ENCODE measurements around the gene HORMAD1. TPM values are rescaled to one million over a fixed set of nuclear protein-coding genes. Genes with fewer than 3 reads are reported as not detected.

Gene HORMAD1
- polyA plus RNA-seq, 1 of the 3 experiments (the other 2 are of a cell fraction) = not detected

GRCh38 chr1:150683914-150684313, 36.8 kb downstream of the HORMAD1 start:
- Histone ChIP-seq H3K79me2 (ENCODE audit: insufficient read depth) (no peaks in the 10 kb centered on the region), H3K9me3 (no peaks in the 10 kb centered on the region), H3K27me3 (ENCODE audit: insufficient read depth) (no peaks in the 10 kb centered on the region), H3K36me3 (replicated peaks in 1 of 2; ENCODE audit: control insufficient read depth in 1 of 2, insufficient read depth in 2 of 2, low read length in 1 of 2) (peaks cover 11 to 36% of the 10 kb centered on the region in 2 experiments), H3K4me1 (ENCODE audit: control insufficient read depth in 1 of 2, insufficient read depth in 2 of 2, low read depth in 1 of 2, low read length in 1 of 2) (no peaks in the 10 kb centered on the region), H3K4me2 (no peak overlapping the region), H3K9ac (no peak overlapping the region), H3K27ac (ENCODE audit: low read depth in 2 of 2, low read length in 1 of 2) (no peak overlapping the region), H3K4me3 (ENCODE audit: low read depth in 2 of 2, low read length in 1 of 2) (no peak overlapping the region), H3K9me2 (no peaks in the 10 kb centered on the region), H3F3A (replicated peaks; ENCODE audit: insufficient read depth) (peaks cover 5% of the 10 kb centered on the region), H4K20me1 (ENCODE audit: insufficient read depth) (no peaks in the 10 kb centered on the region), H2AFZ (ENCODE audit: low read depth) (no peak overlapping the region)
- ChIA-PET POLR2A (no interaction called here), CTCF (interaction anchor here (1.2 to 2.0 kb wide), 2 partner anchors 13 to 129 kb away, joined by 3 to 5 read pairs; partner anchors contain the start of gene GOLPH3L)
- no peak for DNase-seq
- TF ChIP-seq MXI1 (IDR thresholded peaks at IDR 0.05; ENCODE audit: low read depth, low read length) (no peak), CHD2 (IDR thresholded peaks at IDR 0.05; ENCODE audit: low read length, partially characterized antibody) (no peak), YY1 (IDR thresholded peaks at IDR 0.05; ENCODE audit: low read depth) (no peak), JUND (IDR thresholded peaks at IDR 0.05) (no peak), NRF1 (IDR thresholded peaks at IDR 0.05; ENCODE audit: low read depth, low read length) (no peak), FOXJ3 (CRISPR knock-in tag; IDR thresholded peaks at IDR 0.05) (no peak), CTCF (IDR thresholded peaks at IDR 0.05) (no peak)
- WGBS (ENCODE audit: low lambda C conversion rate) = 100% methylated on average over 1 of the region's 1 CpG

- ChIA-PET POLR2A (no interaction called here), CTCF (interaction anchor here (1.3 kb wide), 1 partner anchor 118 kb away, joined by 4 read pairs; no protein-coding TSS in a partner anchor)
- H3K36me3 ChIP-seq (replicated peaks in 1 of 2; ENCODE audit: control insufficient read depth in 1 of 2, insufficient read depth in 2 of 2, low read length in 1 of 2) = peaks cover 3 to 19% of the 10 kb centered on the region in 2 experiments
- H3K27ac ChIP-seq (ENCODE audit: low read depth in 2 of 2, low read length in 1 of 2) = no peak overlapping the region
- no peaks in the 10 kb centered on the region for H4K20me1 ChIP-seq (ENCODE audit: insufficient read depth)
- H3K4me1 ChIP-seq (ENCODE audit: control insufficient read depth in 1 of 2, insufficient read depth in 2 of 2, low read depth in 1 of 2, low read length in 1 of 2) = no peaks in the 10 kb centered on the region
- DNase-seq = no peak
- H3F3A ChIP-seq (replicated peaks; ENCODE audit: insufficient read depth) = peaks cover 11% of the 10 kb centered on the region
- H3K4me3 ChIP-seq (ENCODE audit: low read depth in 2 of 2, low read length in 1 of 2) = no peak overlapping the region
- no peak overlapping the region for H2AFZ ChIP-seq (ENCODE audit: low read depth)
- TF ChIP-seq JUND (IDR thresholded peaks at IDR 0.05) = no peak
- no peak for TF ChIP-seq ZBTB33 (IDR thresholded peaks at IDR 0.05; ENCODE audit: borderline replicate concordance, low read depth)
- TF ChIP-seq USF1 (IDR thresholded peaks at IDR 0.05; ENCODE audit: borderline replicate concordance, low read depth) = no peak
- no peak for TF ChIP-seq TAF1 (IDR thresholded peaks at IDR 0.05; ENCODE audit: borderline replicate concordance, low read depth, low read length)
- TF ChIP-seq POLR2AphosphoS5 (IDR thresholded peaks at IDR 0.05; ENCODE audit: low read depth, low read length) = no peak
- TF ChIP-seq TCF12 (IDR thresholded peaks at IDR 0.05) = no peak
- no peak for TF ChIP-seq FOSL2 (IDR thresholded peaks at IDR 0.05; ENCODE audit: borderline replicate concordance, low read depth)
- no peak for TF ChIP-seq FOXM1 (IDR thresholded peaks at IDR 0.05; ENCODE audit: low read depth)
- TF ChIP-seq CHD2 (IDR thresholded peaks at IDR 0.05; ENCODE audit: low read length, partially characterized antibody) = no peak
- no peak for TF ChIP-seq USF2 (IDR thresholded peaks at IDR 0.05; ENCODE audit: borderline replicate concordance, low read depth, low read length)
- TF ChIP-seq MXI1 (IDR thresholded peaks at IDR 0.05; ENCODE audit: low read depth, low read length) = no peak
- TF ChIP-seq RFX5 (IDR thresholded peaks at IDR 0.05; ENCODE audit: low read length) = no peak
- no peak for TF ChIP-seq YY1 (IDR thresholded peaks at IDR 0.05; ENCODE audit: low read depth)
- no peak for TF ChIP-seq CTCF (IDR thresholded peaks at IDR 0.05)
- TF ChIP-seq TEAD4 (IDR thresholded peaks at IDR 0.05; ENCODE audit: borderline replicate concordance, insufficient read depth) = no peak
- TF ChIP-seq IRF3 (IDR thresholded peaks at IDR 0.05; ENCODE audit: low read depth, low read length) = no peak
- H3K9ac ChIP-seq = no peak overlapping the region
- no peaks in the 10 kb centered on the region for H3K9me3 ChIP-seq
- 95% methylated on average over 1 of the region's 1 CpG for WGBS (ENCODE audit: low lambda C conversion rate)
- H3K4me2 ChIP-seq = no peak overlapping the region
- no peaks in the 10 kb centered on the region for H3K9me2 ChIP-seq
- H3K79me2 ChIP-seq (ENCODE audit: insufficient read depth) = no peaks in the 10 kb centered on the region
- H3K27me3 ChIP-seq (ENCODE audit: insufficient read depth) = no peaks in the 10 kb centered on the region
Observed at GRCh38 chr1:150678988-150679387, 41.7 kb downstream of the HORMAD1 start.

Measured in SK-N-SH (cell line).